Measurements from ENCODE around the gene PRKG1. TPM values are rescaled to one million over a fixed set of nuclear protein-coding genes. Genes with fewer than 3 reads are reported as not detected.

PRKG1 gene
- polyA plus RNA-seq, 2 donors: 0.84 to 0.87 TPM

DNA sequence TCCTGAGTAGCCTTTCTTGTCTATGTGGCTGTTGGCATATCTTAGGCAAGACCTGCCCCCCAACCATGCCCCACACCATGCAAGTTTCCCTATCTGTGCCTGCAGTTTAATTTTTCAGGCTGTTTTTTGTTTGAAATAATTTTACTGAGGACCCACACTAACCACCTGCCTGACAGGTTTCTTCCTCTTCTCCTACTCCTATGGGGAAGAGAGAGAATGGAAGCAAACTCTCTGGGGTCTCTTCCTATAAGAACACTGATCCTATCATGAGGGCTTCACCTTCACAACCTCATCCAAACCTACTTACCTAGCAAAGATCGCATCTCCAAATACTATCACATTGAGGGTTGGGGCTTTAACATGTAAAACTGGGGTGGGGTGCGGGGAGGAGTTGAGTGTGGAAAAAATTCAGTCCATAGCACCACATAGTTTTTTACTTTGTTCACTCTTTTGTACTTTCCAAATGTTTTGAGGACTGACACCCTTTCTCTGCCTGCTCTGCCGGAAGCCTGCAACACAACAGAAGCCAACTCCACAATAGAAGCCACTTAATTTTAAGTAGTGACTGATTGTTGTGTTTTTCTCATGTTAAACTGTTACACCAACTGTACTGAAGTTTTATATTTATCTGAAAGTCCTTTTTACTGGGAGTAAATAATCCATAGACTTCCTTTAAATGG lies 692.3 kb downstream of the PRKG1 start:
- Histone ChIP-seq H3K4me3 (ENCODE audit: low read depth in 1 of 2, low read length in 2 of 2) (no peak overlapping the region), H3K27me3 (ENCODE audit: control insufficient read depth in 1 of 2, insufficient read depth in 2 of 2, low read length in 2 of 2) (no peaks in the 10 kb centered on the region), H3K9me3 (ENCODE audit: control insufficient read depth in 2 of 2, insufficient read depth in 1 of 2, low read depth in 1 of 2, low read length in 1 of 2) (no peaks in the 10 kb centered on the region), H3K4me1 (ENCODE audit: control insufficient read depth in 2 of 2, insufficient read depth in 2 of 2, low read length in 1 of 2) (no peaks in the 10 kb centered on the region), H3K36me3 (ENCODE audit: control insufficient read depth in 2 of 2, insufficient read depth in 2 of 2, low read length in 1 of 2) (no peaks in the 10 kb centered on the region), H3K27ac (ENCODE audit: low read depth in 2 of 2, low read length in 1 of 2) (no peak overlapping the region)
- WGBS, 2 donors: 97% methylated on average over 3 of the region's 3 CpGs

DNA sequence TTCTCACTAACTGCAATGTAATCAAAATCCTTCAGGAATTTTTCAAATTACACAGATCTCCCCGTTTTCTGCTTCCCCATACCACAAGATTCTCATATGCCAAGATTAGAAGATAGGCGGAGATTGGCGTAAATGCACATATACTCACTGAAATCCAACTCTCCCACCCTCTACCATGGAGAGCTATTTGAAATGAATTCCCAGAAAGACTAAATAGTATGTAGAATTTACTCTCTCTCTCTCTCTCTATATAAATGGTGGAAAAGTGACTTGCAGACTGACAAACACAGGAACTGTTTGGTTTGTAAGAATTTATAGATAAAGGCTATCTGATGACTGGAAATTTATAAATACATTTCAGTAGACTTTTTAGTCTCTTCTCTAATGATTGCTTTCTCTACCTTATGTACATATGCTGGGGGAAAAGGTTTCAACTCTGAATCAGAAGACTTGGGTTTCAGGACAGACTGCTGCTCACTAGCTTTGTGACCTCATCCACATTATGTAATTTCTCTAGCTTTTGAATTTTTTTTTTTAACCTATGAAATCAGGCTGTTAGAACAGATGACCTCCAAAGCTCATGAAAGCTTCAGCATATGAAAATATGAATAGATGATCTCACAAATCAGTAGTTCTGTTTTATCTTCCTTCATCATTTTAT lies 692.9 kb downstream of the PRKG1 start:
- Histone ChIP-seq H3K36me3 (ENCODE audit: control insufficient read depth in 2 of 2, insufficient read depth in 2 of 2, low read length in 1 of 2) (no peaks in the 10 kb centered on the region), H3K9me3 (ENCODE audit: control insufficient read depth in 2 of 2, insufficient read depth in 1 of 2, low read depth in 1 of 2, low read length in 1 of 2) (no peaks in the 10 kb centered on the region), H3K4me3 (ENCODE audit: low read depth in 1 of 2, low read length in 2 of 2) (no peak overlapping the region), H3K27ac (ENCODE audit: low read depth in 2 of 2, low read length in 1 of 2) (no peak overlapping the region), H3K27me3 (ENCODE audit: control insufficient read depth in 1 of 2, insufficient read depth in 2 of 2, low read length in 2 of 2) (no peaks in the 10 kb centered on the region), H3K4me1 (ENCODE audit: control insufficient read depth in 2 of 2, insufficient read depth in 2 of 2, low read length in 1 of 2) (no peaks in the 10 kb centered on the region)
- 91 to 92% methylated on average over 3 of the region's 3 CpGs for WGBS, 2 donors

DNA sequence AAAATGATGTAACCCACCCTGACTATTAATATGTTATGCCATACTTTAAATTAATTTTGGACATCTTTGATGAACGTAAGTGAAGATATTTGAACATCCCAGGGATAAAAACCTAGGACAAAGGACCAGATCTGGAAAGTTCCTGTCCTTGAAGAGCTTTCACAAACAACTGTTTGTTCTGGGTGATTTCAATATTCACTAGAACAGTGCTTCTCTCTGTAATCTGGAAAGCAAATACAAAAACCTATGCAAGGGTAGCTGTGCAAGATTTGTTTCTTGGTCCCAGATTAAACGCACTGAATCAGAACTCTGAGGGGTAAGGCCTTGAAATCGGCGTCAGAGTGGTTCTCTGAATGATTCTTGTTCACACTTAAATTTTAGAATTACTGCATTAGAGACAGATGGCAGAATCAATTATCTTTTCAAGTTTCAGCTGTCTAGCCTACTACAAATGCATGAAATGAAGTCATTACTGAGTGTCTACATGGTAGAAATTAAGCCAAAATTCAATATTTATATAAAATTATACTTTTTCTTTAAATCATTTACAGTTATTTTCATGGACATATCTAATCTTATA lies 694.7 kb downstream of the PRKG1 start:
- 89 to 91% methylated on average over 4 of the region's 4 CpGs for WGBS, 2 donors
- no peaks in the 10 kb centered on the region for H3K36me3 ChIP-seq (ENCODE audit: control insufficient read depth in 2 of 2, insufficient read depth in 2 of 2, low read length in 1 of 2)
- no peak overlapping the region for H3K27ac ChIP-seq (ENCODE audit: low read depth in 2 of 2, low read length in 1 of 2)
- no peaks in the 10 kb centered on the region for H3K9me3 ChIP-seq (ENCODE audit: control insufficient read depth in 2 of 2, insufficient read depth in 1 of 2, low read depth in 1 of 2, low read length in 1 of 2)
- no peak overlapping the region for H3K4me3 ChIP-seq (ENCODE audit: low read depth in 1 of 2, low read length in 2 of 2)
- no peaks in the 10 kb centered on the region for H3K27me3 ChIP-seq (ENCODE audit: control insufficient read depth in 1 of 2, insufficient read depth in 2 of 2, low read length in 2 of 2)
- H3K4me1 ChIP-seq (ENCODE audit: control insufficient read depth in 2 of 2, insufficient read depth in 2 of 2, low read length in 1 of 2): no peaks in the 10 kb centered on the region

DNA sequence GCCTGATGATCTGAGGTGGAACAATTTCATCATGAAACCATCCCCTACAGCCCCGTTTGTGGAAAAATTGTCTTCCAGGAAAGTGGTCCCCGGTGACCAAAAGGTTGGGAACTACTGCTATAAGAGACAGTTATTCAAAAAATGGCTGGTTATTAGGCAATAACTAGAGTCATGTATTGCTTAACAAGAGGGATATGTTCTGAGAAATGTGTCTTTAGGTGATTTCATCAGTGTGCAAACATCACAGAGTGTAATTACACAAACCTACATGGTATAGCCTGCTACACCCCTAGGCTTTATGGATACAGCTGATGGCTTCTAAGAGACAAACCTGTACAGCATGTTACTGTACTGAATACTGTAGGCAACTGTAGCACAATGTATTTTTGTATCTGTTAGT lies 696.4 kb downstream of the PRKG1 start:
- no peaks in the 10 kb centered on the region for H3K4me1 ChIP-seq (ENCODE audit: control insufficient read depth in 2 of 2, insufficient read depth in 2 of 2, low read length in 1 of 2)
- no peaks in the 10 kb centered on the region for H3K36me3 ChIP-seq (ENCODE audit: control insufficient read depth in 2 of 2, insufficient read depth in 2 of 2, low read length in 1 of 2)
- no peak overlapping the region for H3K27ac ChIP-seq (ENCODE audit: low read depth in 2 of 2, low read length in 1 of 2)
- 73 to 80% methylated on average over 2 of the region's 2 CpGs for WGBS, 2 donors
- no peak overlapping the region for H3K4me3 ChIP-seq (ENCODE audit: low read depth in 1 of 2, low read length in 2 of 2)
- H3K27me3 ChIP-seq (ENCODE audit: control insufficient read depth in 1 of 2, insufficient read depth in 2 of 2, low read length in 2 of 2): no peaks in the 10 kb centered on the region
- H3K9me3 ChIP-seq (ENCODE audit: control insufficient read depth in 2 of 2, insufficient read depth in 1 of 2, low read depth in 1 of 2, low read length in 1 of 2): no peaks in the 10 kb centered on the region

DNA sequence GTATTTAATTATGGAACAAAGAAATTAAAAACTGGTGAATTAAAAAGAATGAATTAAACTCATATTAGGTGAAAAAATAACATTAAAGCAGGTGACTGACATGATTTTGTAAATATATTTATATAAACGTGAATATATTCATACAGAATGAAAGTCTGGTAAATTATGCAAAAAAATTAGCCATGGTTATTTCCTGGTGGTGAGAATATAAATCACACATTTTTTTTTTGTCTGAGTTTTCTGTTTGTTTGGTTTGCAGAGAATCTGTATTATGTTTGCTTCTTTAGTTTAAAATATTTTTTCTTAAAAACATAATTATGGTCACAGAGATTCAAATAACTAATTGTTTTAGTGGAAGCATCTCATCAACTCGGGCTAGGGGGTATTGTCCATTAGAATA lies 698.1 kb downstream of the PRKG1 start:
- no peaks in the 10 kb centered on the region for H3K4me1 ChIP-seq (ENCODE audit: control insufficient read depth in 2 of 2, insufficient read depth in 2 of 2, low read length in 1 of 2)
- H3K36me3 ChIP-seq (ENCODE audit: control insufficient read depth in 2 of 2, insufficient read depth in 2 of 2, low read length in 1 of 2): no peaks in the 10 kb centered on the region
- no peaks in the 10 kb centered on the region for H3K9me3 ChIP-seq (ENCODE audit: control insufficient read depth in 2 of 2, insufficient read depth in 1 of 2, low read depth in 1 of 2, low read length in 1 of 2)
- no peak overlapping the region for H3K4me3 ChIP-seq (ENCODE audit: low read depth in 1 of 2, low read length in 2 of 2)
- H3K27me3 ChIP-seq (ENCODE audit: control insufficient read depth in 1 of 2, insufficient read depth in 2 of 2, low read length in 2 of 2): no peaks in the 10 kb centered on the region
- WGBS, 2 donors: 73 to 82% methylated on average over 2 of the region's 2 CpGs
- no peak overlapping the region for H3K27ac ChIP-seq (ENCODE audit: low read depth in 2 of 2, low read length in 1 of 2)

DNA sequence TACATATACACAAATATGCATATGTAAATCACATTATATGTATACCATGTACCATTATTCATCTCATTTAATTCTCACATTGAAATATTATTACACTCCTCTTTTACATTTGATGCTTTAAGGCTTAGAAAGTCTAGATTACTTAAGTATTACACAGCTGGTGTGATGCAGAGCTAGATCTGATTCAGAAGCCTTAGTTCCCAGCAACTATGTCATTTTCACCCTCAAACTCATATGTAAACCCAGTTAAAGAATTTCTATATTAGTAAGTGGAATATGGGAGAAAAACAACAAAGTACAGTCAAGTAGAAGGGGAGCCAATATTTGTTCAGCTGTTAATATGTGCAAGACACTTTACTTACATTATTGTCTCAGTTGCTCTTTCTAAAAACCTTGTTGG lies 699.4 kb downstream of the PRKG1 start:
- H3K27me3 ChIP-seq (ENCODE audit: control insufficient read depth in 1 of 2, insufficient read depth in 2 of 2, low read length in 2 of 2): no peaks in the 10 kb centered on the region
- no peaks in the 10 kb centered on the region for H3K4me1 ChIP-seq (ENCODE audit: control insufficient read depth in 2 of 2, insufficient read depth in 2 of 2, low read length in 1 of 2)
- H3K36me3 ChIP-seq (ENCODE audit: control insufficient read depth in 2 of 2, insufficient read depth in 2 of 2, low read length in 1 of 2): no peaks in the 10 kb centered on the region
- H3K9me3 ChIP-seq (ENCODE audit: control insufficient read depth in 2 of 2, insufficient read depth in 1 of 2, low read depth in 1 of 2, low read length in 1 of 2): no peaks in the 10 kb centered on the region
- H3K4me3 ChIP-seq (ENCODE audit: low read depth in 1 of 2, low read length in 2 of 2): no peak overlapping the region
- H3K27ac ChIP-seq (ENCODE audit: low read depth in 2 of 2, low read length in 1 of 2): no peak overlapping the region

DNA sequence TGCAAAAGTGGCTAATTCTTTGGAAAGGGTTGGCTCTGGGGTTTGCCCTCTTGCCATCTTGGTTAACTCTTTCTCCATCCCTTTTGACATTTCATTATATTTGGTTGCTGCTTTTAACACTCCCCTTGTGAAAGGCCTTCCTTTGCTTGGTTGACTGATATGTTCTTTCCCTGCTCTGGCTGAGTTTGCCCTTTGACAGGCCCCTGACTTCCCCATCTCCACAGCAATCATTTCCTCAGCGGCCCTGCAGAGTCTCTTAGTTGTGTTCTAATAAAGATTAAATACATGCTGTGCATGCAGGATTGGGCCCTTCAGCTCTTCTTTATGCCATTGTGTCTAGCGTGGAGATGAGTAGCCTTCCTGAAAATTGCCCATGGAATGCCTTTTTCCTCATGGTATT lies 709.7 kb downstream of the PRKG1 start:
- H3K9me3 ChIP-seq (ENCODE audit: control insufficient read depth in 2 of 2, insufficient read depth in 1 of 2, low read depth in 1 of 2, low read length in 1 of 2): no peaks in the 10 kb centered on the region
- no peak overlapping the region for H3K27ac ChIP-seq (ENCODE audit: low read depth in 2 of 2, low read length in 1 of 2)
- H3K4me3 ChIP-seq (ENCODE audit: low read depth in 1 of 2, low read length in 2 of 2): no peak overlapping the region
- 68 to 77% methylated on average over 2 of the region's 2 CpGs for WGBS, 2 donors
- H3K4me1 ChIP-seq (ENCODE audit: control insufficient read depth in 2 of 2, insufficient read depth in 2 of 2, low read length in 1 of 2): no peaks in the 10 kb centered on the region
- H3K36me3 ChIP-seq (ENCODE audit: control insufficient read depth in 2 of 2, insufficient read depth in 2 of 2, low read length in 1 of 2): no peaks in the 10 kb centered on the region
- no peaks in the 10 kb centered on the region for H3K27me3 ChIP-seq (ENCODE audit: control insufficient read depth in 1 of 2, insufficient read depth in 2 of 2, low read length in 2 of 2)

DNA sequence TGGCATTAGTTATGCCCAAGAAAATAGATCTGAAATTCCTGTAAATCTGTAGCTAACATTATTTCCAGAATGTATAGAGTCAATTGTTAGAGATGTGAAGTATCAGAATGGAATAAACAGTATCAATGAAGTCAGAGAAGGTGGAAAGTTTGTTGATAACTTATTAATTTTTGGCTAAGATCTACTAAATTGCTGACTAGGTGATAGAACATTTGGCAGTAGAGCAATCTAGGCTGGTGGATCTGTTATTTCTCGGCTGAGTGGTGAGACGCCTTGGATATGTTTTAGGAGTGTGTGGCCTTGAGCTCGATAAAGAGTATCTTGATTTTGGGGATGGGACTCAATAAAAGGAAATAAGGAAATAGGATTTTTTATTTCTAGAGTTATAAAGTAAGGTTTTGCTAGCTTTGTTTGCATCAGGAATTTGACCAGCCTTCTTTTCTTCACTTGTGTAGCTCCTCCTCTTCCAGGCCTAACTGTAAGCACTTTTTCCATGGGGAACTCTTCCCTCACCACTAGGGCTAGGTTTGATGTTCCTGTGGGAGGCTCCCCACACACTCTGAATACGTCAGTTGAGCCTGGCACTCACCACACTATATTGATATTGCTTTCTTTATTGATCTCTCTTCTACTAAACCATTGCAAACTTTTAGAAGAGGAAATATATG lies 711.9 kb downstream of the PRKG1 start:
- no peaks in the 10 kb centered on the region for H3K9me3 ChIP-seq (ENCODE audit: control insufficient read depth in 2 of 2, insufficient read depth in 1 of 2, low read depth in 1 of 2, low read length in 1 of 2)
- no peak overlapping the region for H3K27ac ChIP-seq (ENCODE audit: low read depth in 2 of 2, low read length in 1 of 2)
- H3K4me1 ChIP-seq (ENCODE audit: control insufficient read depth in 2 of 2, insufficient read depth in 2 of 2, low read length in 1 of 2): no peaks in the 10 kb centered on the region
- 88% methylated on average over 4 of the region's 4 CpGs for WGBS, 2 donors
- no peaks in the 10 kb centered on the region for H3K36me3 ChIP-seq (ENCODE audit: control insufficient read depth in 2 of 2, insufficient read depth in 2 of 2, low read length in 1 of 2)
- no peak overlapping the region for H3K4me3 ChIP-seq (ENCODE audit: low read depth in 1 of 2, low read length in 2 of 2)
- no peaks in the 10 kb centered on the region for H3K27me3 ChIP-seq (ENCODE audit: control insufficient read depth in 1 of 2, insufficient read depth in 2 of 2, low read length in 2 of 2)

DNA sequence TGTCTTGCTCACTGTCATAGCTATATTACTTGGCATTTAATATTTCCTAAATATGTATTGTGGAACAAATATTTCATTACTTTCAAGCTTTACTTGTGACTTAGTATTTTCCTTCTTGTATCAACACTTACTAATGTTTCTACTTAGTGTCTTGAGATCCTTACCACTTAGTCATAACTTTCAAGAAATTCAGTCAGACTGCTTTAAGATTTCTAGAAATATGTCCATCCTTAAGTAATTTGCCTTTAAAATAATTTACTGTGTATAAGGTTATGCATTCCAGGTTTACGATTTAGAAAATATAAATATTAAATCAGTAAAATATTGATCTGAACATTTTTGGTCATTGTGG lies 712.4 kb downstream of the PRKG1 start:
- Histone ChIP-seq H3K4me1 (ENCODE audit: control insufficient read depth in 2 of 2, insufficient read depth in 2 of 2, low read length in 1 of 2) (no peaks in the 10 kb centered on the region), H3K9me3 (ENCODE audit: control insufficient read depth in 2 of 2, insufficient read depth in 1 of 2, low read depth in 1 of 2, low read length in 1 of 2) (no peaks in the 10 kb centered on the region), H3K27ac (ENCODE audit: low read depth in 2 of 2, low read length in 1 of 2) (no peak overlapping the region), H3K4me3 (ENCODE audit: low read depth in 1 of 2, low read length in 2 of 2) (no peak overlapping the region), H3K27me3 (ENCODE audit: control insufficient read depth in 1 of 2, insufficient read depth in 2 of 2, low read length in 2 of 2) (no peaks in the 10 kb centered on the region), H3K36me3 (ENCODE audit: control insufficient read depth in 2 of 2, insufficient read depth in 2 of 2, low read length in 1 of 2) (no peaks in the 10 kb centered on the region)
- 88 to 96% methylated on average over 1 of the region's 1 CpG for WGBS, 2 donors

Data from esophagus (tissue), 2 donors.